ENCODE data around the gene USP48.

Gene USP48

DNA sequence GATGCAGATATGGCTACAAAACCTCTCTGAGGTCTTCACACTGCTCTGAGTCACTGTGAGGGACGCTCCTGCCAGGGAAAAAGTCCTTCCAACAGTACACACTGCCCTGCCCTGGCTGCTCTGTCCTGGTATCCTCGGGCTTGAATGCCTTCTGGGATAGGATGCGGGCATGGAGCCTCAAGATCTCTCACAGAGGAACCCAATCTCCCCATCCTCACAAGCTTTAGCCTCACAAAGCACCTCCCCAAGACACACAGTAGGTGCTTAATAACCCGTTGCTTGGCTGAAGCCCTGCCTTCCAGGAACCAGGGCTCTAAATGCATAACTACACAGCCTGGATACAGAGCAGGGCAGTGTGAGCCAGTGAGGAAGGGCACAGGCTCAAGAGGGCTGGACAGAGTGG is 123.0 kb downstream of the USP48 start:
- no peak overlapping the region for H3K27ac ChIP-seq (ENCODE audit: low read depth, low read length, severe bottlenecking)
- no peaks in the 10 kb centered on the region for H3K9me3 ChIP-seq (ENCODE audit: control insufficient read depth, low read length)
- no peaks in the 10 kb centered on the region for H3K36me3 ChIP-seq (ENCODE audit: control insufficient read depth, insufficient read depth, low read length)
- H3K4me3 ChIP-seq (ENCODE audit: extremely low read depth, insufficient read depth, low read length, poor library complexity, severe bottlenecking), result no peak overlapping the region
- WGBS, 2 experiments (ENCODE audit: insufficient coverage in 2 of 2), result 25 to 57% methylated on average over 1 to 4 of the region's 4 CpGs
- H3K4me1 ChIP-seq (ENCODE audit: control insufficient read depth, insufficient read depth, low read length, poor library complexity, severe bottlenecking), result no peaks in the 10 kb centered on the region

DNA sequence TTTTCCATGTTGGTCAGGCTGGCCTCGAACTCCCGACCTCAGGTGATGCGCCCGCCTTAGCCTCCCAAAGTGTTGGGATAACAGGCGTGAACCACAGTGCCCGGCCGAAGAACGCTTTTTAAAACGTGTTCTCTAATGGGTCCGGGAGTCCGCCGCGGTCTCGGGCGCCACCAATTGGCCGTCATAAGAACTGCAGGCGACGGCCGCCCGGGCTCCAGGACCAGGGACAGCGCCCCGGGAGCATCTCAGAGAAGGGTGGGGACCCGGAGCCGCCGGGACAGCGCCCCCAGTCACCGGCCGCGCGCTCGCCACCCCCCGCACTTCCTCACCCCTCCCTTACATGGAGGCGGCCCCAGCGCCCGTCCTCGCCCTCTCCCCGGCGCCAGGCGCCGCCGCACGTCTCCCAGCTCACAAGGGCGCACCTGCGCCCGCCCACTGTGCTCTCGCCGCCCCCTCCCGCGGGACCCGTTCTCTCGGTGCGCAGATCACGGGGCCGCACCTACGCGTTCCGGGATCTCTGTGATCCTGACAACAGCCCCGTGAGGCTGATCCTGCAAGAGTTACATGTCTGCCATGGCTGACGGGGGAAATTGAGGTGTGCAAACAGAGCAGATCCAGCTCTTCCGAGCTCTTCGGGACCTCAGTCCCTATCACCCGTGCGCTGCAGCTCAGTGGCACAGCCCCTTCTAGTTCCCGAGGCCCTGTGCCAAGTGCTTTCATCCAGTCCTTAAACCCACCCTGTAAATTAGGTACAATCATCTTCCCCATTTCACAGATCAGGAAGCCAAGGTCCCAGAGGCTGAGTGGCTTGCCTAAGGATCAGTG is 123.6 kb downstream of the USP48 start:
- no peak overlapping the region for H3K4me3 ChIP-seq (ENCODE audit: extremely low read depth, insufficient read depth, low read length, poor library complexity, severe bottlenecking)
- 4 to 6% methylated on average over 30 to 62 of the region's 64 CpGs for WGBS, 2 experiments (ENCODE audit: insufficient coverage in 2 of 2)

DNA sequence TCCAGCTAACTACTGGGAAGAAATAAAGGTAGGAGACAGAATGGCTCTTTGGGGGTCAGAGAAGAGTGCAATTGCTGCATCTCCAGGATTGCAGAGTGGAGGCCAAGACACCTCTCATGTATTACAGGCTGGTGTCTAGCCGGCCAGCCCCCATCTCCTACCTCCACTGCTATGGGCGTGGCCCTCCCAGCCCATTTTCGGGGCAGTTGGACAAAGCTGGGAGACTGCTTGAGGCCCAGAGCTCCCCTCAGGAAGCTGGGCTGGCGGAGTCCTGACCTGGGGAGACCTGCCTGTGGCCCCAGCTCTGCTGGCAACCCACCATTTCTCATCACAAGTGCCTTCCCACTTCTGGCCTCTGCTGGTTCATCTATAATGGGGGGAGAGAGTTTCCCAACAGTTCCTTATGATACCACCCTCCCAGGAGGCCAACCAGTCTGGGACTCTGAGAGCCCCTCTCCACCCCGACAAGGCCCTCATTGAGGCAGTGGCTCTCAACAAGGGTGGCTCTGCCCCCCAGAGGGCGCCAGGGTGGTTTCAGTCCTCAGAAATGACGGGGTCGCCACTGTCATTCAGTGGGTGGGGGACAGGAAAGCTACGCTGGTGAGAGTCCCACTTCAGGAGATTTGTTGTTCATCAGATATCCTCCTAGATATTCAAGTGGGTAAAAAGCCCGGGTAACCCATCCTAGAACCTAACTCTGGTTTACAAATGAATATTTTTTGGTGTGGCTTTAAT is 125.3 kb downstream of the USP48 start:
- H3K36me3 ChIP-seq (ENCODE audit: control insufficient read depth, insufficient read depth, low read length), result no peaks in the 10 kb centered on the region
- WGBS, 2 experiments (ENCODE audit: insufficient coverage in 2 of 2), result 63 to 80% methylated on average over 2 to 7 of the region's 10 CpGs
- no peak overlapping the region for H3K4me3 ChIP-seq (ENCODE audit: extremely low read depth, insufficient read depth, low read length, poor library complexity, severe bottlenecking)

More for the DNA sequence above, 123.6 kb downstream of the USP48 start:
- Histone ChIP-seq H3K9me3 (ENCODE audit: control insufficient read depth, low read length) (no peaks in the 10 kb centered on the region), H3K36me3 (ENCODE audit: control insufficient read depth, insufficient read depth, low read length) (no peaks in the 10 kb centered on the region), H3K27ac (ENCODE audit: low read depth, low read length, severe bottlenecking) (no peak overlapping the region), H3K4me1 (ENCODE audit: control insufficient read depth, insufficient read depth, low read length, poor library complexity, severe bottlenecking) (no peaks in the 10 kb centered on the region)

DNA sequence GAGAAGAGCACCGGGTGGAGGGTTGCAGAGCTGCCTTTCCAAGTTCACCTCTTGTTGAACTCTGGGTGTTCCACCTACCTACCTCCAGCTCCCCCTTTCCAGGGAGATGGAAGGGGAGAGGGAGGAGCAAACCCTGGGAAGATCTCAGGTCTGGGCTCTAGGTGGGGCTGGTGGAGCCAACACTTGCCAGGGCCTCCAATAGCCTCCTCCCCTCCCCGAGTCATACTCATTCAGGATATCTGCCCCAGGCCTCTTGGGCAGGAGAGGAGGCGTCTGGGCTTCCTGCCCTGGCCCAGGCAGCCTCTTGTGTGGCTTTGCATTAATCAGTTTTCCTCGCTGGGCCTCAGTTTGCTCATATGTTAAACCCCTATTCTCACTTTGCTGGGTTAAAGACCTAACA is 127.2 kb downstream of the USP48 start:
- Histone ChIP-seq H3K36me3 (ENCODE audit: control insufficient read depth, insufficient read depth, low read length) (no peaks in the 10 kb centered on the region), H3K9me3 (ENCODE audit: control insufficient read depth, low read length) (no peaks in the 10 kb centered on the region), H3K4me1 (ENCODE audit: control insufficient read depth, insufficient read depth, low read length, poor library complexity, severe bottlenecking) (no peaks in the 10 kb centered on the region), H3K4me3 (ENCODE audit: extremely low read depth, insufficient read depth, low read length, poor library complexity, severe bottlenecking) (no peak overlapping the region), H3K27ac (ENCODE audit: low read depth, low read length, severe bottlenecking) (no peak overlapping the region)
- 36 to 44% methylated on average over 3 of the region's 4 CpGs for WGBS, 2 experiments (ENCODE audit: insufficient coverage in 2 of 2)

More for the DNA sequence above, 125.3 kb downstream of the USP48 start:
- Histone ChIP-seq H3K9me3 (ENCODE audit: control insufficient read depth, low read length) (no peaks in the 10 kb centered on the region), H3K4me1 (ENCODE audit: control insufficient read depth, insufficient read depth, low read length, poor library complexity, severe bottlenecking) (no peaks in the 10 kb centered on the region), H3K27ac (ENCODE audit: low read depth, low read length, severe bottlenecking) (no peak overlapping the region)

DNA sequence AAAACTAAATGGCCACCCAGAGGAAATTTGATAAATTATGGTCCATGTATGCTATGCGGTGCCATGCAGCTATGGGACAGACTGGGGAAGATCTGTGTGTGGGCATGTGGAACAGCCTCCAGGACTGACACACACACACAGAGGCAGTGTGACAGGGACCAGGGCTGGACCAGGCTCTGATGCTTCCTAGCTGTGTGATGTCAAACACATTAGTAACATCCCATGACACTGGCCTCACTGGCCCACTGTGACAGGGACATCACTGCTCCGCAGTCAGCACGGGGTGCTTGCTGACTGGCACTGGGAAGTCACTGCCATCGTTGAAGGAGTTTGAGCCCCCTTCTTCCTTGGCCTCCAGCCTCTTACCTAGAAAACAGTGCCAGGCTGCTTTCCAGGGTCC is 127.7 kb downstream of the USP48 start:
- no peak overlapping the region for H3K27ac ChIP-seq (ENCODE audit: low read depth, low read length, severe bottlenecking)
- 83% methylated on average over 3 of the region's 4 CpGs for WGBS, 2 experiments (ENCODE audit: insufficient coverage in 2 of 2)
- no peaks in the 10 kb centered on the region for H3K9me3 ChIP-seq (ENCODE audit: control insufficient read depth, low read length)
- no peaks in the 10 kb centered on the region for H3K36me3 ChIP-seq (ENCODE audit: control insufficient read depth, insufficient read depth, low read length)
- H3K4me1 ChIP-seq (ENCODE audit: control insufficient read depth, insufficient read depth, low read length, poor library complexity, severe bottlenecking), result no peaks in the 10 kb centered on the region
- no peak overlapping the region for H3K4me3 ChIP-seq (ENCODE audit: extremely low read depth, insufficient read depth, low read length, poor library complexity, severe bottlenecking)

DNA sequence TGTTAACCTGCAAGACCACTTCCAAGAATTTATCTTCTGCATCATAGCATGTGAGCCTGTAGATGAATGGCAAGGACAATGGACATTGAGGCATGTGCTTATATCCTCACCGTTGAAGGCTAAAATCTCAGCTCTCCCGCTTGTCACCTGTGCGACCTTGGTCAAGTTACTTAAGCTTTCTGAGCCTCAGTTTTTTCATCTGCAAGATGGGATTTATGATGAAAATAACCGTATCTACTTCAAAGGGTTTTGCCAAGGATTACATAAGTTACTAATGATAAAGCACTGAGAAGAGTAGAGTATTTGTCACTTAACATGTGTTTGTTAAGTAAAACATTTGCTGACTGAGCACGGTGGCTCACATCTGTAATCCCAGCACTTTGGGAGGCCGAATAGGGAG is 128.7 kb downstream of the USP48 start:
- no peaks in the 10 kb centered on the region for H3K36me3 ChIP-seq (ENCODE audit: control insufficient read depth, insufficient read depth, low read length)
- WGBS, 2 experiments (ENCODE audit: insufficient coverage in 2 of 2), result 86 to 93% methylated on average over 4 to 6 of the region's 6 CpGs
- H3K9me3 ChIP-seq (ENCODE audit: control insufficient read depth, low read length), result no peaks in the 10 kb centered on the region
- no peaks in the 10 kb centered on the region for H3K4me1 ChIP-seq (ENCODE audit: control insufficient read depth, insufficient read depth, low read length, poor library complexity, severe bottlenecking)
- H3K4me3 ChIP-seq (ENCODE audit: extremely low read depth, insufficient read depth, low read length, poor library complexity, severe bottlenecking), result no peak overlapping the region
- H3K27ac ChIP-seq (ENCODE audit: low read depth, low read length, severe bottlenecking), result no peak overlapping the region

DNA sequence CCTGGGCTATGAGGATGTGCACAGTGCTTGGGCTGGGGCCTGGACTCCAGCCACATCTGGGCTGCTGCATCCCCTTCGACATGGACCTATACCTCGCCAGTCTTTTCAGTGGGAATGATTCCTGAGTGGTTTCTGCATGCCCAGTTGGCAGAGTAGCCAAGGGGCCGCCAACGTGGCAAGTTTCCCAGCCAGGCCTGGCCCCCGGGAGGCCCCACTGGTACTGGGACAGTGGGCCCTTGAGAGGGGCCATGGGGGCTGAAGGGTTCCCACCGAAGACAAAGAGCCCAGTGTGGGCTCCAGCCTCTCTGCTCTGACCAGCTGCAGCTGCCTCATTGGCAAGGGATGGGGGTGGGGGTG is 129.2 kb downstream of the USP48 start:
- WGBS, 2 experiments (ENCODE audit: insufficient coverage in 2 of 2), result 76 to 82% methylated on average over 5 to 6 of the region's 6 CpGs
- Histone ChIP-seq H3K4me1 (ENCODE audit: control insufficient read depth, insufficient read depth, low read length, poor library complexity, severe bottlenecking) (no peaks in the 10 kb centered on the region), H3K9me3 (ENCODE audit: control insufficient read depth, low read length) (no peaks in the 10 kb centered on the region)

DNA sequence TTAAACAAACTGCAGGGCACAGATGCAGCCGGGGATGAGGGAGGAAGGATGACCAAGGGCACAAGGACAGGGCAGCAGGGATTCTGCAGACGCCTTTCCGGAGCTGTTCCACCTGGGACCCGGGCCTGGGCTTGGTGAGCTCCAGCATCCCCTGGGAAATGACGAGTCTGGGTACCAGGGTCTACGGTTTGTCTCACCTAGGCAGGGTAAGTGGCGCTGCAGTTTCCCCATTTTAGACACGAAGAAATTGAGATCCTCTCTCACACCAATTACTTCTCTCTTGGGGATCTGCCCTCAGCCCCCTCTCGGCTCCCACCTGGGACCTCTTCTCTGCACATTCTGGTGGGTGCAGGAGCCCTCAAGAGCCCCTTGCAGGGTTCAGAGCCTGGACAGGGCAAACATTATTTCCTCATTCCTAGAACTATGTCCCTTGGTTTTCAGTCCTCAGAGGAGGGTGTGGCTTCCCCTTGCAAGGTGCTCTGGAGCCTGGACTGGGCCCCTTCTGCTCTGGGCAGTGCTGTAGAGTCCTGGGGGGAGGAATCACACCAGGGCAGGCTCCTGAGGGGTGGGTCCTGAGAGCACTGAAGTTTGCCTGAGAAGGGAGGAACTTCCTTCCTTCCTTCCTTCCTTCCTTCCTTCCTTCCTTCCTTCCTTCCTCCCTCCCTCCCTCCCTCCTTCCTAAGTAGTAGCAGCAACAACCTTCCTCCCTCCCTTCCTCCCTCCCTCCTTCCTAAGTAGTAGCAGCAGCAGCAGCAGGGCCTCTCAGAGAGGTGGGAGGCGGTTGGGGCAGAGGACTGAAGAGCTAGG is 129.8 kb downstream of the USP48 start:
- WGBS, 2 experiments (ENCODE audit: insufficient coverage in 2 of 2), result 77 to 86% methylated on average over 9 to 10 of the region's 10 CpGs
- Histone ChIP-seq H3K9me3 (ENCODE audit: control insufficient read depth, low read length) (no peaks in the 10 kb centered on the region), H3K27ac (ENCODE audit: low read depth, low read length, severe bottlenecking) (no peak overlapping the region), H3K4me3 (ENCODE audit: extremely low read depth, insufficient read depth, low read length, poor library complexity, severe bottlenecking) (no peak overlapping the region), H3K36me3 (ENCODE audit: control insufficient read depth, insufficient read depth, low read length) (no peaks in the 10 kb centered on the region), H3K4me1 (ENCODE audit: control insufficient read depth, insufficient read depth, low read length, poor library complexity, severe bottlenecking) (no peaks in the 10 kb centered on the region)

More for the DNA sequence above, 129.2 kb downstream of the USP48 start:
- H3K27ac ChIP-seq (ENCODE audit: low read depth, low read length, severe bottlenecking), result no peak overlapping the region
- no peaks in the 10 kb centered on the region for H3K36me3 ChIP-seq (ENCODE audit: control insufficient read depth, insufficient read depth, low read length)
- no peak overlapping the region for H3K4me3 ChIP-seq (ENCODE audit: extremely low read depth, insufficient read depth, low read length, poor library complexity, severe bottlenecking)

DNA sequence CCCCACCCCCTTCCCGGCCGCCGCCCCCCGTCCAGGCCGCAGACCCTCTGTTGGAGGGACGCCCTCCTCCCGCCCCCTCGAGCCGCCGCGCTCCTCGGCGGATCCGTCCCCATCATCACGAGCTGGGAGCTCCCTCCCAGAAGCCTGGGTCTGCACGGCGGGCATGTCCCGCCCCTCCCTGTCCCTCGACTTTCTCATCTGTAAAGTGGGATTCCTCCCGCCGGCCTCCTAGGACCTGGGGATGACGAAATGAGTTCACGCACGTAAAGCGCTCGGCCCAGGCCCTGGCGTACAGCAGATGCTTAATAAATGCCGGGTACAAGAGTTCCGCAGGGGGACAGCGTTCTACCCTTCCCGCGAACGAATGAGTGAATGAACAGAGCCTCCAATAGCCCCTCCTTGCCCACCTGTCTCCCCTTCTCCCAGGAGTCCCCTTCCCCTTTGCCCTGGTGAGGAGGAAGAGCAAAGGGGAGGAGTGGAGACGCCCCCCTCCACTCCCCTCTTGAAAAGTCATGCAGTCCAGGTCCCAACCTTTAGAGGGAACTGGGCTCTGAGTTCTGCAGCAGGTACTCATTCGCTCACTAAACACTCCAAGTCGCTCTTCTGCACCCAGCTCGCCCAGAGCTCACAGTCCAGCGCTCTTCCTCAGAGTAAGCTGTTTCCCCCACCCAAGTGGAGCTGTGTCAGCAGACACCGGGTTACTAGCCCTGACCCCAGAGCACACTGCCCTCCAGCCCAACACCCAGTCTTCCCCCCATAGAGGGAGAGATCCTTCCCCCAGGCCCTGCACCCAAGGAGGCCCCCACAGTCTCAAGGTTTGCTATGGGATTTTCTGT is 130.6 kb downstream of the USP48 start:
- Histone ChIP-seq H3K4me3 (ENCODE audit: extremely low read depth, insufficient read depth, low read length, poor library complexity, severe bottlenecking) (no peak overlapping the region), H3K9me3 (ENCODE audit: control insufficient read depth, low read length) (no peaks in the 10 kb centered on the region), H3K27ac (ENCODE audit: low read depth, low read length, severe bottlenecking) (no peak overlapping the region), H3K4me1 (ENCODE audit: control insufficient read depth, insufficient read depth, low read length, poor library complexity, severe bottlenecking) (no peaks in the 10 kb centered on the region), H3K36me3 (ENCODE audit: control insufficient read depth, insufficient read depth, low read length) (no peaks in the 10 kb centered on the region)
- 22 to 44% methylated on average over 18 to 21 of the region's 39 CpGs for WGBS, 2 experiments (ENCODE audit: insufficient coverage in 2 of 2)

Data from mesodermal cell (in vitro differentiated cells).